Measurements from ENCODE around the gene RAD51B. TPM values are rescaled to one million over a fixed set of nuclear protein-coding genes. Genes with fewer than 3 reads are reported as not detected.

Gene RAD51B
- total RNA-seq, 2 donors from 2014 or later: 22.8 to 33.8 TPM

- no peaks in the 10 kb centered on the region for H3K9me3 ChIP-seq (ENCODE audit: control insufficient read depth, low read length)
- H3K36me3 ChIP-seq (ENCODE audit: control insufficient read depth, insufficient read depth, low read length): no peaks in the 10 kb centered on the region
- H3K9me3 Mint-ChIP-seq: no peaks in the 10 kb centered on the region
- peaks cover 4% of the 10 kb centered on the region for H3K27me3 Mint-ChIP-seq (ENCODE audit: insufficient read depth)
- no peak overlapping the region for H3K27ac ChIP-seq (ENCODE audit: low read depth, low read length)
- H3K27me3 ChIP-seq (ENCODE audit: control insufficient read depth, insufficient read depth, low read length, poor library complexity, severe bottlenecking): no peaks in the 10 kb centered on the region
- H3K4me3 Mint-ChIP-seq: no peak overlapping the region
- peaks cover 17% of the 10 kb centered on the region for H3K4me1 Mint-ChIP-seq
- H3K4me3 ChIP-seq (ENCODE audit: low read length): no peak overlapping the region
- H3K4me1 ChIP-seq (ENCODE audit: control insufficient read depth, insufficient read depth, low read length): peaks cover 10% of the 10 kb centered on the region
- TF ChIP-seq CTCF (conservative IDR thresholded peaks at IDR 0.05): no peak
- 91 to 96% methylated on average over 9 to 11 of the region's 11 CpGs for WGBS, 2 experiments (ENCODE audit: insufficient coverage in 1 of 2, insufficient read length in 1 of 2)
- H3K9ac ChIP-seq (ENCODE audit: extremely low read depth, low read length, poor library complexity, severe bottlenecking): no peak overlapping the region
- peak; percentile 13 for DNase-seq
- H3K36me3 Mint-ChIP-seq (ENCODE audit: low read depth): no peaks in the 10 kb centered on the region
- no peak overlapping the region for H3K27ac Mint-ChIP-seq
These were observed 805.1 kb downstream of the RAD51B start for GRCh38 chr14:68624541-68625220.

GRCh38 chr14:68625366-68626090 lies 805.9 kb downstream of the RAD51B start:
- peak; percentile 6 for DNase-seq

GRCh38 chr14:68626386-68626785 lies 806.8 kb downstream of the RAD51B start:
- Mint-ChIP-seq H3K27ac (no peak overlapping the region), H3K9me3 (no peaks in the 10 kb centered on the region), H3K36me3 (ENCODE audit: low read depth) (no peaks in the 10 kb centered on the region), H3K27me3 (ENCODE audit: insufficient read depth) (peaks cover 4% of the 10 kb centered on the region), H3K4me1 (peaks cover 21% of the 10 kb centered on the region), H3K4me3 (no peak overlapping the region)
- H3K36me3 ChIP-seq (ENCODE audit: control insufficient read depth, insufficient read depth, low read length): no peaks in the 10 kb centered on the region
- H3K27me3 ChIP-seq (ENCODE audit: control insufficient read depth, insufficient read depth, low read length, poor library complexity, severe bottlenecking): no peaks in the 10 kb centered on the region
- TF ChIP-seq CTCF (conservative IDR thresholded peaks at IDR 0.05): no peak
- no peak overlapping the region for H3K27ac ChIP-seq (ENCODE audit: low read depth, low read length)
- peaks cover 6% of the 10 kb centered on the region for H3K4me1 ChIP-seq (ENCODE audit: control insufficient read depth, insufficient read depth, low read length)
- 71 to 97% methylated on average over 1 of the region's 1 CpG for WGBS, 2 experiments (ENCODE audit: insufficient coverage in 1 of 2, insufficient read length in 1 of 2)
- peak; percentile 15 for DNase-seq
- H3K4me3 ChIP-seq (ENCODE audit: low read length): no peak overlapping the region
- H3K9me3 ChIP-seq (ENCODE audit: control insufficient read depth, low read length): no peaks in the 10 kb centered on the region
- H3K9ac ChIP-seq (ENCODE audit: extremely low read depth, low read length, poor library complexity, severe bottlenecking): no peak overlapping the region

More at GRCh38 chr14:68625366-68626090, 805.9 kb downstream of the RAD51B start:
- Histone ChIP-seq H3K27me3 (ENCODE audit: control insufficient read depth, insufficient read depth, low read length, poor library complexity, severe bottlenecking) (no peaks in the 10 kb centered on the region), H3K9ac (ENCODE audit: extremely low read depth, low read length, poor library complexity, severe bottlenecking) (no peak overlapping the region), H3K36me3 (ENCODE audit: control insufficient read depth, insufficient read depth, low read length) (no peaks in the 10 kb centered on the region), H3K4me3 (ENCODE audit: low read length) (no peak overlapping the region), H3K4me1 (ENCODE audit: control insufficient read depth, insufficient read depth, low read length) (peaks cover 6% of the 10 kb centered on the region), H3K9me3 (ENCODE audit: control insufficient read depth, low read length) (no peaks in the 10 kb centered on the region), H3K27ac (ENCODE audit: low read depth, low read length) (no peak overlapping the region)
- no peak overlapping the region for H3K4me3 Mint-ChIP-seq
- no peak for TF ChIP-seq CTCF (conservative IDR thresholded peaks at IDR 0.05)
- WGBS, 2 experiments (ENCODE audit: insufficient coverage in 1 of 2, insufficient read length in 1 of 2): 76 to 82% methylated on average over 4 to 7 of the region's 7 CpGs
- peaks cover 22% of the 10 kb centered on the region for H3K4me1 Mint-ChIP-seq
- H3K27ac Mint-ChIP-seq: no peak overlapping the region
- no peaks in the 10 kb centered on the region for H3K36me3 Mint-ChIP-seq (ENCODE audit: low read depth)
- H3K27me3 Mint-ChIP-seq (ENCODE audit: insufficient read depth): peaks cover 4% of the 10 kb centered on the region
- no peaks in the 10 kb centered on the region for H3K9me3 Mint-ChIP-seq

Data from endodermal cell (in vitro differentiated cells).